WTC11 (cell line): ENCODE measurements around the gene PLD3. TPM values are rescaled to one million over a fixed set of nuclear protein-coding genes. Genes with fewer than 3 reads are reported as not detected.
"Not testable (repeated sequence)": the region's sequence is repeated elsewhere in the genome, so short reads cannot be mapped to it uniquely, and the experiment has no call there.

ENCODE experiments used
- ATAC-seq: fragments of 200-7000 bp; cut with Tn5 transposase; 2 replicates; pipeline ENCODE4 v1.10.0; 2021; ENCODE audit warnings: mild to moderate bottlenecking, moderate library complexity
- CTCF ChIA-PET: fragments of 300-600 bp; sonication (Branson Sonifier 250); formaldehyde crosslinking; loops from one replicate; lab custom pipeline; 2021; ENCODE audit warnings: antibody characterized with exemption; lab: Charles Lee
- POLR2A ChIA-PET: fragments of 350-600 bp; sonication (Branson Sonifier 250); formaldehyde crosslinking; loops from one replicate; lab custom pipeline; 2021; ENCODE audit warnings: antibody characterized with exemption; lab: Charles Lee
- DNase-seq: peaks from one replicate; pipeline ENCODE4 v3.0.0; 2021; ENCODE audit warnings: low spot score
- H3K27ac Mint-ChIP-seq: 2 replicates; pipeline ENCODE4 v1.8.0; 2021; ENCODE audit warnings: mixed read lengths
- H3K27me3 Mint-ChIP-seq: 2 replicates; pipeline ENCODE4 v1.8.0; 2021; ENCODE audit warnings: low read depth, mild to moderate bottlenecking, moderate library complexity, mixed read lengths
- H3K36me3 Mint-ChIP-seq: 2 replicates; pipeline ENCODE4 v1.8.0; 2021; ENCODE audit warnings: mixed read lengths
- H3K4me1 Mint-ChIP-seq: 2 replicates; pipeline ENCODE4 v1.8.0; 2022; ENCODE audit warnings: mixed read lengths
- H3K4me3 Mint-ChIP-seq: 2 replicates; pipeline ENCODE4 v1.8.0; 2021; ENCODE audit warnings: mild to moderate bottlenecking, moderate library complexity, mixed read lengths
- H3K9me3 Mint-ChIP-seq: 2 replicates; pipeline ENCODE4 v1.8.0; 2021; ENCODE audit warnings: mixed read lengths
- CREM ChIP-seq: sonication (generic); formaldehyde crosslinking; IDR thresholded peaks from 2 replicates; pipeline ENCODE4 v1.8.1; 2022; ENCODE audit warnings: mild to moderate bottlenecking, missing genetic modification reagents, moderate library complexity
- CTCF ChIP-seq: fragments of 200-600 bp; IDR thresholded peaks from 2 replicates; pipeline ENCODE4 v1.8.0; 2022; ENCODE audit warnings: antibody characterized with exemption
- E2F4 ChIP-seq: sonication (generic); formaldehyde crosslinking; IDR thresholded peaks from 2 replicates; pipeline ENCODE4 v1.8.1; 2022; ENCODE audit warnings: low read depth, mild to moderate bottlenecking, moderate library complexity, missing genetic modification reagents, borderline replicate concordance
- ERG ChIP-seq: fragments of 250-450 bp; sonication (Bioruptor Pico); IDR thresholded peaks from 2 replicates; pipeline ENCODE4 v1.8.0; 2021; ENCODE audit warnings: mild to moderate bottlenecking
- ESRRA ChIP-seq: sonication (generic); formaldehyde crosslinking; IDR thresholded peaks from 2 replicates; pipeline ENCODE4 v1.8.1; 2022; ENCODE audit warnings: mild to moderate bottlenecking, missing genetic modification reagents, borderline replicate concordance
- ETV6 ChIP-seq: sonication (generic); formaldehyde crosslinking; IDR thresholded peaks from 2 replicates; pipeline ENCODE4 v1.8.1; 2022; ENCODE audit warnings: mild to moderate bottlenecking, missing genetic modification reagents
- GRHL2 ChIP-seq: fragments of 250-450 bp; sonication (Bioruptor Pico); IDR thresholded peaks from 2 replicates; pipeline ENCODE4 v1.8.0; 2022; ENCODE audit warnings: mild to moderate bottlenecking, moderate library complexity; ENCODE audit not compliant: insufficient replicate concordance, severe bottlenecking
- GTF2I ChIP-seq: fragments of 250-450 bp; sonication (Bioruptor Pico); conservative IDR thresholded peaks from 2 replicates; pipeline ENCODE4 v1.4.0; 2021; ENCODE audit warnings: mild to moderate bottlenecking
- HMGA2 ChIP-seq: fragments of 250-450 bp; sonication (Bioruptor Pico); IDR thresholded peaks from 2 replicates; pipeline ENCODE4 v1.4.0; 2021; ENCODE audit warnings: mild to moderate bottlenecking, moderate library complexity
- MXD4 ChIP-seq: fragments of 250-450 bp; sonication (Bioruptor Pico); IDR thresholded peaks from 2 replicates; pipeline ENCODE4 v1.8.0; 2021; ENCODE audit warnings: mild to moderate bottlenecking, moderate library complexity, borderline replicate concordance
- SOX15 ChIP-seq: fragments of 250-450 bp; sonication (Bioruptor Pico); IDR thresholded peaks from 2 replicates; pipeline ENCODE4 v1.9.0; 2021; ENCODE audit warnings: mild to moderate bottlenecking
- SP1 ChIP-seq: sonication (generic); formaldehyde crosslinking; conservative IDR thresholded peaks from 2 replicates; pipeline ENCODE4 v1.8.1; 2022; ENCODE audit warnings: missing genetic modification reagents
- ZNF121 ChIP-seq: sonication (generic); formaldehyde crosslinking; IDR thresholded peaks from 2 replicates; pipeline ENCODE4 v1.8.0; 2023; ENCODE audit warnings: missing genetic modification reagents
- ZNF281 ChIP-seq: sonication (generic); formaldehyde crosslinking; IDR thresholded peaks from 2 replicates; pipeline ENCODE4 v1.8.0; 2023; ENCODE audit warnings: mild to moderate bottlenecking, missing genetic modification reagents
- ZNF532 ChIP-seq: fragments of 250-450 bp; sonication (Bioruptor Pico); IDR thresholded peaks from 2 replicates; pipeline ENCODE4 v1.9.0; 2021; ENCODE audit warnings: mild to moderate bottlenecking, borderline replicate concordance
- total RNA-seq: library from RNA; stranded (reverse); gene quantifications from 3 replicates; pipeline ENCODE4 v1.2.3, GENCODE V29; 2021

Gene PLD3
- total RNA-seq, 1 experiment from 2014 or later, result 190 TPM

- H3K27me3 Mint-ChIP-seq, result peaks cover 3% of the 10 kb centered on the region; the same call in 1 of the 2 replicates
- ChIA-PET POLR2A (no interaction called here), CTCF (no interaction called here)
- TF ChIP-seq ZNF281 (CRISPR knock-in tag) (no peak), E2F4 (CRISPR knock-in tag) (0 out of 2 replicates have a peak, but pooled peaks have one; percentile 31)
- DNase-seq (no peak), ATAC-seq (no peak)
- H3K27ac Mint-ChIP-seq, result no peak overlapping the region
- peaks cover 12% of the 10 kb centered on the region for H3K4me1 Mint-ChIP-seq
- no peak overlapping the region for H3K4me3 Mint-ChIP-seq
- no peaks in the 10 kb centered on the region for H3K9me3 Mint-ChIP-seq
- peaks cover 27% of the 10 kb centered on the region for H3K36me3 Mint-ChIP-seq
Measured at GRCh38 chr19:40369797-40370196, 21.3 kb downstream of the PLD3 start.

GRCh38 chr19:40370253-40370652 is 21.8 kb downstream of the PLD3 start:
- H3K4me3 Mint-ChIP-seq, DNase-seq, H3K27me3 Mint-ChIP-seq, H3K27ac Mint-ChIP-seq, H3K4me1 Mint-ChIP-seq, H3K9me3 Mint-ChIP-seq, ATAC-seq, POLR2A ChIA-PET: not testable (repeated sequence)
- peak; percentile 7; the same call in 1 of the 2 replicates for TF ChIP-seq ZNF121
- CTCF ChIA-PET, result interaction anchor here (0.8 kb wide), 1 partner anchor 51 kb away, joined by 3 read pairs; no protein-coding TSS in a partner anchor
- peaks cover 30% of the 10 kb centered on the region for H3K36me3 Mint-ChIP-seq

- Mint-ChIP-seq H3K27ac (no peak overlapping the region), H3K4me3 (no peak overlapping the region), H3K4me1 (peaks cover 6% of the 10 kb centered on the region), H3K9me3 (no peaks in the 10 kb centered on the region), H3K36me3 (peaks cover 30% of the 10 kb centered on the region), H3K27me3 (no peaks in the 10 kb centered on the region)
- POLR2A ChIA-PET, result no interaction called here
- CTCF ChIA-PET, result interaction anchor here (0.8 to 0.9 kb wide), 2 partner anchors 9 to 50 kb away, joined by 3 to 5 read pairs; no protein-coding TSS in a partner anchor
- ATAC-seq (no peak), DNase-seq (no peak)
- TF ChIP-seq E2F4 (CRISPR knock-in tag) (no peak), HMGA2 (CRISPR knock-in tag) (no peak), GRHL2 (CRISPR knock-in tag) (no peak), SP1 (CRISPR knock-in tag) (no peak), CTCF (no peak), MXD4 (no peak), ERG (no peak), ESRRA (CRISPR knock-in tag) (no peak), ZNF532 (CRISPR knock-in tag) (no peak), CREM (CRISPR knock-in tag) (no peak), GTF2I (CRISPR knock-in tag) (no peak), ETV6 (CRISPR knock-in tag) (no peak), SOX15 (CRISPR knock-in tag) (no peak)
Measured at GRCh38 chr19:40370997-40371801, 22.7 kb downstream of the PLD3 start.
